Heart right ventricle (tissue), 16 donors: ENCODE data around the gene SP110. TPM values are rescaled to one million over a fixed set of nuclear protein-coding genes. Genes with fewer than 3 reads are reported as not detected.

Experiments
- ATAC-seq, 8 donors: fragments of 200-7000 bp; cut with Tn5 transposase; one replicate each; pipeline ENCODE4 v1.9.1; 2020; ENCODE audit warnings: mild to moderate bottlenecking in 8 of 8, moderate library complexity in 8 of 8, moderate number of reproducible peaks in 1 of 8
- DNase-seq, 2 donors: peaks; one replicate each; pipeline ENCODE4 v3.0.0-alpha.2; 2020
- H3K27ac ChIP-seq, 10 donors: fragments of 200-600 bp; sonication (generic) in 2 of 10; one replicate each; pipeline versions ENCODE4 v1.5.0 to v1.8.0; 2020 to 2022; ENCODE audit warnings: mild to moderate bottlenecking in 3 of 10
- H3K27me3 ChIP-seq, 7 donors: fragments of 200-600 bp; one replicate each; pipeline ENCODE4 v1.8.0; 2021 to 2022; ENCODE audit warnings: mild to moderate bottlenecking in 2 of 7
- H3K36me3 ChIP-seq, 9 donors: fragments of 200-600 bp; sonication (generic) in 1 of 9; one replicate each; pipeline versions ENCODE4 v1.5.0 to v1.8.0; 2020 to 2022; ENCODE audit warnings: mild to moderate bottlenecking in 2 of 9
- H3K4me1 ChIP-seq, 9 donors: fragments of 200-600 bp; sonication (generic) in 1 of 9; one replicate each; pipeline versions ENCODE4 v1.5.0 to v1.8.0; 2020 to 2022; ENCODE audit warnings: mild to moderate bottlenecking in 4 of 9
- H3K4me3 ChIP-seq, 10 donors: fragments of 200-600 bp; sonication (generic) in 2 of 10; one replicate each; pipeline versions ENCODE4 v1.5.0 to v1.8.0; 2020 to 2022; ENCODE audit warnings: mild to moderate bottlenecking in 7 of 10, moderate library complexity in 2 of 10
- H3K9me3 ChIP-seq, 11 donors: fragments of 200-600 bp in 10 of 11; sonication (generic) in 2 of 11; one replicate each; pipeline versions ENCODE4 v1.5.0 to v1.8.0; 2013 to 2022; ENCODE audit warnings: mild to moderate bottlenecking in 2 of 11, control low read depth in 1 of 11, moderate library complexity in 1 of 11
- WGBS, 2 donors: extraction: QIAGEN DNeasy Blood & Tissue Kit; methylation state at CpG; one replicate each; pipeline ENCODE4 v1.1.7; 2013; ENCODE audit warnings: inconsistent platforms in 1 of 2; 5-methylcytosine and 5-hydroxymethylcytosine counted together
- intact Hi-C, 10 donors: fragments of 100-400 bp; cut with DNase I; formaldehyde crosslinking; loops; one replicate each; pipeline versions ENCODE4 v1.11.1 to v1.14.2; 2022
- polyA plus RNA-seq, 2 donors: library from polyadenylated mRNA; stranded (reverse); fragments of 200-250 nt; gene quantifications; one replicate each; pipeline ENCODE4 v1.2.3, GENCODE V29; 2013
- total RNA-seq, 10 donors: library from RNA; stranded (reverse); fragmentation: NEBNext Ultra II Directional in 3 of 10; extraction: Animal tissue kit (Norgen Biotek cat#: 25700) in 3 of 10; gene quantifications; one replicate each; pipeline versions ENCODE4 v1.2.1 to v1.2.4, GENCODE V29; 2021 to 2023
- TF ChIP-seq, protein P1 (sequence below), 9 donors: fragments of 200-600 bp; sonication (generic) in 2 of 9; IDR thresholded peaks; one replicate each; pipeline versions ENCODE4 v1.5.0 to v1.8.0; 2021 to 2022; ENCODE audit warnings: antibody characterized with exemption in 9 of 9, mild to moderate bottlenecking in 5 of 9, moderate library complexity in 1 of 9
- donor health status: Arrhythmogenic right ventricular cardiomyopathy.
- donor health status: ischemic (EF 13 %, LVEDD 7.1; RV severe dilation, severe dysfunction).
- donor health status: healthy with polysubstance abuse.
- donor health status: DM: no; HTN: yes; CAD: no.
- donor health status: DM: no; HTN: no; CAD: no.
- donor health status: ischemic (EF 25% LVEDD 6.9; RV normal size, moderate dysfunction).
- donor health status: ischemic (EF 25% LVEDD 5.7; RV mildly dilated, moderate dysfunction).
- donor health status: healthy.
- donor health status: DM: yes; HTN: yes; CAD: no.
- donor health status: Ischemic cardiomyopathy.
- donor health status: ischemic (EF 35%, LVEDD 5.7; RV mildly dilated, moderate dysfunction).
- donor health status: nonischemic (EF 11% LVEDD 7.7; RV severe dilation, severe dysfunction).
- donor health status: DM: yes; HTN: yes; CAD: no.
- donor health status: PGD.
- donor health status: ischemic (EF 29% LVEDD 5.4; RV normal size, mild dysfunction).
- donor health status: nonischemic (EF 23%, LVEDD 6.1; RV moderate dilation, normal function).

The SP110 gene
- total and polyA plus RNA-seq, 12 donors = 5.6 to 38.6 (median 10.4) TPM

DNA sequence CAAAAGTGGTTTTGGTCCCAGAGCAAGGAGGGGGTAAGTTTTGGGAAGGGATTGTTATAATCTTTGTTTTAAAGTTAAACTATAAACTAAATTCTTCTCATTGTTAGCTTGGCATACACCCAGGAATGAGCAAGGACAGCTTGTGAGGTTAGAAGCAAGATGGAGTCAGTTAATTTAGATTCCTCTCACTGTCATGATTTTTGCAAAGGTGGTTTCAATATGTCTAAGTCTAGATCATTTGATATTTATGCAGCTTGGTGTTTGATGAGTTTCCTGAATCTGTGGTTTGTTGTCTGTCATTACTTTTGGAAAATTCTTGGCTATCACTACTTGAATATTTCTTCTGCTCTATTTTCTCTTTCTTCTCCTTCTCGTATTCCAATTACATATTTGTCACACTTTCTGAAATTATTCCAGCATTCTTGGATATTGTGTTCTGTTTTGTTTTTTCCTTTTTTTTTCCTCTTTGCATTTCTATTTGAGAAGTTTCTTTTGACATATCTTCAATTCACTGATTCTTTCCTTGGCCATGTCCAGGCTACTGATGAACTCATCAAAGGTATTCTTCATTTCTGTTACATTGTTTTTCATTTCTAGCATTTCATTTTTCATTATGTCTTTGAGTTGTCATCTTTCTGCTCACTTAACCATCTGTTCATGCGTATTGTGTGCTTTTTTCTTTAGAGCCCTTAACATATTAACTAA is 10.9 kb upstream of the SP110 start:
- peaks cover 0 to 29% (median 0%) of the 10 kb centered on the region in 9 donors for H3K4me1 ChIP-seq
- 89 to 92% methylated on average over 2 of the region's 2 CpGs for WGBS, 2 donors
- peaks cover 0 to 25% (median 15%) of the 10 kb centered on the region in 11 donors for H3K9me3 ChIP-seq
- no peak overlapping the region for H3K27ac ChIP-seq
- intact Hi-C loops = loop anchor here in 1 of 10 donors (10.0 kb wide), 1 partner anchor 64 kb away; no protein-coding TSS in a partner anchor
- H3K27me3 ChIP-seq = no peaks in the 10 kb centered on the region
- DNase-seq = no peak
- H3K36me3 ChIP-seq = no peaks in the 10 kb centered on the region
- ATAC-seq = no peak
- no peak overlapping the region for H3K4me3 ChIP-seq
- TF ChIP-seq, protein P1, sequence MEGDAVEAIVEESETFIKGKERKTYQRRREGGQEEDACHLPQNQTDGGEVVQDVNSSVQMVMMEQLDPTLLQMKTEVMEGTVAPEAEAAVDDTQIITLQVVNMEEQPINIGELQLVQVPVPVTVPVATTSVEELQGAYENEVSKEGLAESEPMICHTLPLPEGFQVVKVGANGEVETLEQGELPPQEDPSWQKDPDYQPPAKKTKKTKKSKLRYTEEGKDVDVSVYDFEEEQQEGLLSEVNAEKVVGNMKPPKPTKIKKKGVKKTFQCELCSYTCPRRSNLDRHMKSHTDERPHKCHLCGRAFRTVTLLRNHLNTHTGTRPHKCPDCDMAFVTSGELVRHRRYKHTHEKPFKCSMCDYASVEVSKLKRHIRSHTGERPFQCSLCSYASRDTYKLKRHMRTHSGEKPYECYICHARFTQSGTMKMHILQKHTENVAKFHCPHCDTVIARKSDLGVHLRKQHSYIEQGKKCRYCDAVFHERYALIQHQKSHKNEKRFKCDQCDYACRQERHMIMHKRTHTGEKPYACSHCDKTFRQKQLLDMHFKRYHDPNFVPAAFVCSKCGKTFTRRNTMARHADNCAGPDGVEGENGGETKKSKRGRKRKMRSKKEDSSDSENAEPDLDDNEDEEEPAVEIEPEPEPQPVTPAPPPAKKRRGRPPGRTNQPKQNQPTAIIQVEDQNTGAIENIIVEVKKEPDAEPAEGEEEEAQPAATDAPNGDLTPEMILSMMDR (IDR thresholded peaks at IDR 0.05) = no peak

DNA sequence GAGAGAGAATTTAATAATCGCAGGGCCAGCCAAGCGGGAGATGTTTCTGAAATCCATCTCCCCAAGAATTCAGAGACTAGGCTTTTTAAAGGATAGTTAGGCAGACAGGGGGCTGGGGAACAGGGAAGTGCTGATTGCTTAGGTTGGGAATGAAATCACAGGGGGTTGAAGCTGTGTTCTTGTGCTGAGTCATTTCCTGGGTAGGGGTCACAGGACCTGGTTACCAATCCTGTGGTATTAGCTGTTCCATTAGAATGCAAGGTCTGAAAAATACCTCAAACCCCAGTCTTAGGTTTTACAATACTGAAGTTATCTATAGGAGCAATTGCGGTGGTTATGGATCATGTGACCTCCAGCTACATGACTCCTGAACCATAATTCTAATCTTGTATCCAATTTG is 10.3 kb upstream of the SP110 start:
- H3K27ac ChIP-seq = no peak overlapping the region
- H3K9me3 ChIP-seq = peaks cover 0 to 25% (median 15%) of the 10 kb centered on the region in 11 donors
- TF ChIP-seq, protein P1 (IDR thresholded peaks at IDR 0.05) = no peak
- whole genome bisulfite sequencing, 2 donors = 95 to 97% methylated on average over 3 of the region's 3 CpGs
- H3K4me1 ChIP-seq = peaks cover 0 to 33% (median 0%) of the 10 kb centered on the region in 9 donors
- no peak overlapping the region for H3K4me3 ChIP-seq
- no peaks in the 10 kb centered on the region for H3K27me3 ChIP-seq
- intact Hi-C loops = loop anchor here in 1 of 10 donors (10.0 kb wide), 1 partner anchor 65 kb away; no protein-coding TSS in a partner anchor
- H3K36me3 ChIP-seq = no peaks in the 10 kb centered on the region
- DNase-seq (no peak), ATAC-seq (no peak)

DNA sequence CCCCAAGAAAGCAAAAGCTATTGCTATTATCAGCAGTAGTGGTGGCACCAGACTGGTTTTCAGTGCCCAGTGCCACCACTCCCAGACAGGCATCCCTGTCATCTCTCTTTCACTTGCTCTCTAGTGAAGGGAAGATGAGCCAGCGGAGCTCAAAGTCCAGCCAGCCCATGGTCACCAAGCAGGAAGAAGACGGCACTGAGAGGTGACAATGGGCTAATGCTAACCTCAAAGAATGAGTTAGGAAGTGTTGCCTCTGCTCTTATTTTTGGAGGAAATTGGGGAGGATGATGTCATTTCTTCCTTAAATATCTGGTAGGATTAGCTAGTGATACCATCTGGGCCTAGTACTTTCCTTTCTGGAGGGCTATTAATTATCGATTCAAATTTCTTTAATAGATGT is 7.4 kb upstream of the SP110 start:
- peaks cover 0 to 25% (median 15%) of the 10 kb centered on the region in 11 donors for H3K9me3 ChIP-seq
- DNase-seq (no peak), ATAC-seq (no peak)
- peak overlapping the region in 1 of 10 donors; percentile 50 for H3K4me3 ChIP-seq
- H3K27ac ChIP-seq = peak overlapping the region in 1 of 10 donors; percentile 89
- TF ChIP-seq, protein P1 (IDR thresholded peaks at IDR 0.05) = no peak
- intact Hi-C loops = loop anchor here in 1 of 10 donors (10.0 kb wide), 1 partner anchor 188 kb away; the partner anchor contains the start of gene SP100
- no peaks in the 10 kb centered on the region for H3K36me3 ChIP-seq
- H3K27me3 ChIP-seq = no peaks in the 10 kb centered on the region
- H3K4me1 ChIP-seq = peaks cover 0 to 46% (median 0%) of the 10 kb centered on the region in 9 donors
- WGBS, 2 donors = 79 to 89% methylated on average over 3 of the region's 3 CpGs

DNA sequence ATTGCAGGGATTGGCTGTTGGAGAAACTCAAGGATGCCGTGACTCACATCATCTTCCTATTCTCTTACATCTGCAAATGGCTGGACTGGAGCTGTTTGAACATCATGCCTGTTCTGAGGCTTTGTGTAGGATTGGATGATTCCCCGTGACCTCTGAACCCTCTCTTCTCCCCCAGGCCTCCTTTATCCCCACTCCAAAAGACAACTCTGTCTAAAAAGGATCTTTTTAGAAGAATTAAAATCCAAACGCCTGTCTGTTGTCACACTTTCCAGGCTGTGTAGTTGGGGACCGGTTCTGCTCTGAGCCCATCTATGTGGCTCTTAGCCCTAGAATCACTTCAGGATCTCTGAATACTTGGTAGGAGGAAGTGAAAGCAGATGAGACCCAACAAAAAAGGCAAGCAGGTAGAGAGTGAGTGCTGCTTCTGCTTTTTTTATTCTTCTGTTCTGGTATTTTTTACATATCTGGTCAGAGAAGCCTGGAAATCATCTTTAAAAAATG is 6.3 kb upstream of the SP110 start:
- intact Hi-C loops = loop anchor here in 1 of 10 donors (10.0 kb wide), 1 partner anchor 189 kb away; the partner anchor contains the start of gene SP100
- DNase-seq (no peak), ATAC-seq (peak in 1 of 8 donors; percentile 39)
- H3K4me3 ChIP-seq = peak overlapping the region in 1 of 10 donors; percentile 50
- H3K27me3 ChIP-seq = no peaks in the 10 kb centered on the region
- H3K4me1 ChIP-seq = peaks cover 0 to 46% (median 0%) of the 10 kb centered on the region in 9 donors
- peaks cover 0 to 16% (median 12%) of the 10 kb centered on the region in 11 donors for H3K9me3 ChIP-seq
- H3K27ac ChIP-seq = peak overlapping the region in 1 of 10 donors; percentile 89
- no peaks in the 10 kb centered on the region for H3K36me3 ChIP-seq
- WGBS, 2 donors = 91 to 92% methylated on average over 4 of the region's 4 CpGs
- TF ChIP-seq, protein P1 (IDR thresholded peaks at IDR 0.05) = no peak
